Measurements from ENCODE around the gene STX17.
A peak's percentile ranks its signal among the peaks of the same experiment; 100 is the strongest.
"Not testable (repeated sequence)": the region's sequence is repeated elsewhere in the genome, so short reads cannot be mapped to it uniquely, and the experiment has no call there.

Gene STX17

GRCh38 chr9:99906403-99907207, at the start of gene STX17:
Gene STX17, plus strand, starts transcription at chr9:99906654. Its CDS starts 8,586 bp downstream, at chr9:99915240.
- peak; percentile 47 to 81 for DNase-seq

- DNase-seq, result not testable (repeated sequence)
Observed at GRCh38 chr9:99857576-99857975, 48.9 kb upstream of the STX17 start.

GRCh38 chr9:99858087-99858486, 48.4 kb upstream of the STX17 start:
- no peak for DNase-seq

GRCh38 chr9:99859243-99859980, 47.0 kb upstream of the STX17 start:
- no peak for DNase-seq

- no peak for DNase-seq
Observed at GRCh38 chr9:99860266-99860665, 46.2 kb upstream of the STX17 start.

GRCh38 chr9:99863955-99864354, 42.5 kb upstream of the STX17 start:
- DNase-seq, result no peak

GRCh38 chr9:99866398-99866797, 40.1 kb upstream of the STX17 start:
- no peak for DNase-seq

GRCh38 chr9:99867536-99867935, 38.9 kb upstream of the STX17 start:
- DNase-seq, result no peak

GRCh38 chr9:99867968-99868367, 38.5 kb upstream of the STX17 start:
- no peak for DNase-seq

GRCh38 chr9:99868845-99869244, 37.6 kb upstream of the STX17 start:
- DNase-seq, result no peak

GRCh38 chr9:99870126-99870525, 36.3 kb upstream of the STX17 start:
- DNase-seq, result no peak

GRCh38 chr9:99873531-99873930, 32.9 kb upstream of the STX17 start:
- no peak for DNase-seq

- no peak for DNase-seq
Observed at GRCh38 chr9:99873943-99874584, 32.4 kb upstream of the STX17 start.

GRCh38 chr9:99876190-99876589, 30.3 kb upstream of the STX17 start:
- no peak for DNase-seq

GRCh38 chr9:99878651-99879050, 27.8 kb upstream of the STX17 start:
- DNase-seq, result no peak

GRCh38 chr9:99881769-99882168, 24.7 kb upstream of the STX17 start:
- DNase-seq, result no peak

- DNase-seq, result no peak
Observed at GRCh38 chr9:99885747-99886146, 20.7 kb upstream of the STX17 start.

GRCh38 chr9:99889120-99889519, 17.3 kb upstream of the STX17 start:
- no peak for DNase-seq

- DNase-seq, result no peak
Observed at GRCh38 chr9:99894826-99895225, 11.6 kb upstream of the STX17 start.

GRCh38 chr9:99895510-99895909, 10.9 kb upstream of the STX17 start:
- DNase-seq, result no peak

- no peak for DNase-seq
Observed at GRCh38 chr9:99896119-99896518, 10.3 kb upstream of the STX17 start.

- no peak for DNase-seq
Observed at GRCh38 chr9:99903393-99903792, 3.1 kb upstream of the STX17 start.

- DNase-seq, result no peak
Observed at GRCh38 chr9:99905833-99906402, 536 bp upstream of the STX17 start.

- DNase-seq, result no peak
Observed at GRCh38 chr9:99907208-99907532, 716 bp downstream of the STX17 start.

Measured in SW 1271 (cell line).